Measurements from ENCODE around the gene PDXP.
"Not testable (repeated sequence)": the region's sequence is repeated elsewhere in the genome, so short reads cannot be mapped to it uniquely, and the experiment has no call there.

The PDXP gene

DNA sequence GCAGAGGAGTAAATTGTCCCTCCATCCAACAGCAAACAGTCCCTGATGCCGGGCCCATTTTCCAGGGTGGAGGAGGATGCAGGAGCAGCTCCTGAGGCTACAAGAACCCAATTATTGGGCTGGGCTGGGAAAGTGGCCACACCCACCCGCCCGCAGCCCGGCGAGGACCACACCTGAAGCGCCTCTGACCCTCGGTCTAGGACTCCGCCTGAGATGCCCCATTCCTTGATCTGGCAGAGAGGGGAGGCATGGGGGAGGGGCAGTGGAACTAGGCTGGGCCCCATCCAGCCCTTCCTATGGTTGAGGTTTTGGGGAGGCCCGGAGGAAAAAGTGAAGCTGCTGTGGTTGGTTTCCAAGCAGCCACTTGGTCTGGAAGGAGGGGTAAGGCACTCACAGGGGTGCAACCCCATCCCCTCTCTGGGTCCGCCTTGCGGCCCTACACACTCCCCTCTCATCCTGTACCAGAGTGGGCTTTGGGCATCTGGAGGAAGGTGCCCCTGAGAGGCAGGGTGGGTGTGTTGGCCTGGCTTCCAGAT is 14.5 kb downstream of the PDXP start:
- no peak for DNase-seq (ENCODE audit: low read depth in 1 of 2, low spot score in 1 of 2)

DNA sequence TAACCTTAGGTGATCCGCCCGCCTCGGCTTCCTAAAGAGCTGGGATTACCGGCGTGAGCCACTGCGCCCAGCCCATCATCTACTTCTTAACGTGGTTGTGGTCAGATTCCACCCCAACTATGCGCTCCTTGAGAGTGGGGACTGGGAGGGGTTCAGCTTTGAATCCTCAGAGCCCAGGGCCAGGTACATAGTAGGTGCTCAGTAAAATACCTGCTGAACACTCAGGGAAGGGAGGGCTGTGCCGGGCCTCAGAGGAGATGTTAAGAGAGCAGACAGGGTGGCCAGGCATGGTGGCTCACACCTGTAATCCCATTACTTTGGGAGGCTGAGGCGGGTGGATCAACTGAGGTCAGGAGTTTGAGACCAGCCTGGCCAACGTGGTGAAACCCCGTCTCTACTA is 15.7 kb downstream of the PDXP start:
- DNase-seq (ENCODE audit: low read depth in 1 of 2, low spot score in 1 of 2), result no peak

- DNase-seq (ENCODE audit: low read depth in 1 of 2, low spot score in 1 of 2), result peak; percentile 27 to 45
Measured at GRCh38 chr22:37674951-37675929, 16.7 kb downstream of the PDXP start, which contains the start of gene LGALS1. Gene LGALS1 (plus strand): TSS chr22:37675636. CDS start chr22:37675703, 67 bp downstream.

DNA sequence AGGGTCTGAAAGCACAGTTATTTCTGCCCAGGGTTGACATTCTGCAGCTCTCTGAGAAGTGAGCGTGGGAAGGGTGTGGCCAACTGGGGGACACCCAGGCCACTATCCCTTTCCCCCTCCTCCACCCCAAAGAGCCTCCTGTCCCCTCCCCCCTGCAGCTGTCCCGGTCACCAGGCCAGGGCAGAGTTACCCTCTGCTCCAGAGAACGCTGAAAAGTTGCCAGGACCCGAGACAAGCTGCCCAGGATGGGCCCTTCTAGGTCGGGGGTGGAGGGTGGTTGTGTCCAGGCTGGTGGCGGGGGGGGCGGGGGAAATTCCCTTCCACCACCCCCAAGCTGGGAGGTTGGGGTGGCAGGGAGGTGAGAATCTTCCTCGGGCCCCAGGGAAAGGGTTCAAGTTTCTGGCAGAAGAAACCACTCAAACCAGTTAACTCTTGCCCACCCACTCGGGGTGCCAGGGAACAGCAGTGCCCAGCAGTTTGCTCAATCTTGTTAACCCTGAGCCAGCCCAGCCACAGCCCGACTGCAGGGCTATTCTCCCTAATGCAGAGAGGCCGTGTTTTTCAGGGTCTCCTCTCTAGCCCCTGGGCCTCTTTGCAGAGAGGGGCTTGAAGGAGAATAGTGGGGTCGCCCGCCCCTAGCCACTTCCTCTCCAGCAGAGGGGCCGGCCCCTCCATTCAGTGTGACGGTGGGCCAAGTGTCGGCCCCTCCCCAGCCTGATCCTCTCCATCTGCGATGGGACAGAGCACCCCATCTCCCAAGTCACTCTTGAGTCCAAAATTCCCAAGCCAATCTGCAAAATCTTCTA is 17.6 kb downstream of the PDXP start:
- no peak for DNase-seq (ENCODE audit: low read depth in 1 of 2, low spot score in 1 of 2)

DNA sequence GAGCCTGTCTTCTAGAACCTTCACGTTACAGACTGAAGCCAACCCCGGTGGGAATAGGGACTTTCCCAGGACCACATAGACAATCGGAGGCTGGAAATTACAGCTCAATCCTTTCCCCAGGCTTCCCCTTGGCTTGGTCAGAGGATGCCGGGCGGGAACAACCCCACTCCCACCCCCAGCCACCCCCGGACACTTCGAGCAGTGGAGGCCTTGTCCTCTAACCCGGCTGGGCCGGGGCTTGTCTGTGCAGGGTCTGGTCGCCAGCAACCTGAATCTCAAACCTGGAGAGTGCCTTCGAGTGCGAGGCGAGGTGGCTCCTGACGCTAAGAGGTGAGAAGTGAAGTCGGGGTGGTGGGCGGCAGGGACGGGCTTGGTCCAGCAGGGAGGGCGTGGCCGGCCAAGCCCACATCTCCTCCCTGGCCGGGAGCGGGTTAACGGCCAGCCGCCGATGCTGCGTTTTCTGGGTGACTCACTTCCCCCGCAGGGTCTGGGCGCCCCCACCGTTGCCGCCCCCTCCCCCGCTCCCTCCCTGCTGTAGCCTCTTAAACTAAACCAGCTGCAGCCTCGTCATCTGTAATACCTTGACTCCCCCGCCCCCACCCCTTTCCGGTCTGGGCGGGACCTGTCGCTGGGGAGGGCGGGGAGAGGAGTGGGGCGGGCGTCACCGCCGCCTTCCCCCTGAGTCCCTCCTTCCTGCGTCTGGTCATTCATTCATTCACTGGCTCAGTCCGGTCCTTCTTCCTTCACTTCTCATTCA is 18.4 kb downstream of the PDXP start:
- peak; percentile 86 to 90 for DNase-seq (ENCODE audit: low read depth in 1 of 2, low spot score in 1 of 2)

DNA sequence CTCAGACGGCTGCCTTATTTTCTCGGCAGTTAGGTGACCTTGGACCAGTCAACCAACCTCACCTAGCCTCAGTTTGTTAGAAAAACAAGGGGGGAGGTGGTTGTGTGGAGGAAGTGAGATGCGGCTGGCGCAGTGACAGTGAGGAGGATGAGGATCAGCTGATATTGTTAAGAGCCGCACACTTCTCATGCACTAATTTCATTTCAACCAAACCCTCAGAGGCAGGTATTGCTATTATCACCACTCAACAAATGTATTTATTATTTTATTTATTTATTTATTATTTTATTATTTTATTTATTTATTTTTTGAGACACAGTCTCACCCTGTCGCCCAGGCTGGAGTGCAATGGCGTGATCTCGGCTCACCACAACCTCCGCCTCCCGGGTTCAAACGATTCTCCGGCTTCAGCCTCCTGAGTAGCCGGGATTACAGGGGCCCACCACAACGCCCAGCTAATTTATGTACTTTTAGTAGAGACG is 19.0 kb downstream of the PDXP start:
- DNase-seq (ENCODE audit: low read depth in 1 of 2, low spot score in 1 of 2), result no peak

DNA sequence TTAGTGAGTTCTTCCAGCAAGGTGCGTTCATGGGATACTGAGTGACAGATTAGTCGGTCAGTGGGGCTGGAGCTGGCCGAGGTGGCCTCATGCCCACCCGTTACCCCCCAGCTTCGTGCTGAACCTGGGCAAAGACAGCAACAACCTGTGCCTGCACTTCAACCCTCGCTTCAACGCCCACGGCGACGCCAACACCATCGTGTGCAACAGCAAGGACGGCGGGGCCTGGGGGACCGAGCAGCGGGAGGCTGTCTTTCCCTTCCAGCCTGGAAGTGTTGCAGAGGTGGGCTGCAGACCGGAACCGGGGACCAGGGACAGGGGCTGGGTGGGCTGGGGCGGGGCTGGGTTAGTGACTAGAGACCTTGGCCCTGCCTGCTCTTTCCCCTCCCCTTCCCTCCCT is 19.8 kb downstream of the PDXP start:
- no peak for DNase-seq (ENCODE audit: low read depth in 1 of 2, low spot score in 1 of 2)

DNA sequence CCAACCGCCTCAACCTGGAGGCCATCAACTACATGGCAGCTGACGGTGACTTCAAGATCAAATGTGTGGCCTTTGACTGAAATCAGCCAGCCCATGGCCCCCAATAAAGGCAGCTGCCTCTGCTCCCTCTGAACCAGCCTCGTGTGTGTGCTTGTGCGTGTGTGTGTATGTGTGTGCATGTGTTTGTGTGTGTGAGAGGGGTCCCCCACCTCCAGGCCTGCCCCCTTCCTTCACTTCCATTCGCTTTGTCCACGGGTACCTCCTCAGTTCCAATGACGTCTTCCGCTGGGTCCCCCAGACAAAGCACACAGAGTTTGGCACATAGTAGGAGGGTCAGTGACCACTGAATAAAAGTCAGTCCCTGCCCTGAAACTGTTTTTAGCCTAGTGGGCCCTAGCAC is 21.1 kb downstream of the PDXP start:
- DNase-seq (ENCODE audit: low read depth in 1 of 2, low spot score in 1 of 2), result no peak

DNA sequence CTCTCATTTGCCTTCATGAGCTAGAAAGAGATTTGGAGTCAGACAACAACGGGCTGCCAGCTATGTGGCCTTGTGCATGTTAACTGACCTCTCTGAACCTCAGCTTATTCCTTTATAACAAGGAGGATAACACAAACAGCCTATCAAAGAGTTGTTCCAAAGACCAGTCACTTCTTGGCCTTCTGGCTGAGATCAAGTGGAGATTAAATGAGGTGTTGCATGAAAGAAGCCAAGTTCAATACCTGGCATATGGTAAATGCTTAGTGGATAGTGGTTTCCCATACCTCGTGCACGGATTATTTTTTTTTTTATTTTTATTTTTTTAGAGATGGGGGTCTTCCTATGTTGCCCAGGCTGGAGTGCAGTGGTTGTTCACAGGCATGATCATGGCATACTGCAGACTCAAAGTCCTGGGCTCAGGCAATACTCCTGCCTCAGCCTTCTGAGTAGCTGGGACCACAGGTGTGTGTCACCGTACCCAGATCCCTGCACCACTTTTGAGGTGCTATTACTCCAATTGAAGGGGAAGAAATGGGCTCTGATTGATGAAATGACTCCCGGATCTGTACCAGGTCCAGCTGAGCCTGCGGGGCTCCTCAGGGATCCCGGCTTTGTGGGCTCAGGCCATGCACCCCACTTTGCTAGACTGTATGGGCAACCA is 21.8 kb downstream of the PDXP start:
- no peak for DNase-seq (ENCODE audit: low read depth in 1 of 2, low spot score in 1 of 2)

GRCh38 chr22:37681001-37681424 is 22.5 kb downstream of the PDXP start:
- DNase-seq (ENCODE audit: low read depth in 1 of 2, low spot score in 1 of 2), result no peak

DNA sequence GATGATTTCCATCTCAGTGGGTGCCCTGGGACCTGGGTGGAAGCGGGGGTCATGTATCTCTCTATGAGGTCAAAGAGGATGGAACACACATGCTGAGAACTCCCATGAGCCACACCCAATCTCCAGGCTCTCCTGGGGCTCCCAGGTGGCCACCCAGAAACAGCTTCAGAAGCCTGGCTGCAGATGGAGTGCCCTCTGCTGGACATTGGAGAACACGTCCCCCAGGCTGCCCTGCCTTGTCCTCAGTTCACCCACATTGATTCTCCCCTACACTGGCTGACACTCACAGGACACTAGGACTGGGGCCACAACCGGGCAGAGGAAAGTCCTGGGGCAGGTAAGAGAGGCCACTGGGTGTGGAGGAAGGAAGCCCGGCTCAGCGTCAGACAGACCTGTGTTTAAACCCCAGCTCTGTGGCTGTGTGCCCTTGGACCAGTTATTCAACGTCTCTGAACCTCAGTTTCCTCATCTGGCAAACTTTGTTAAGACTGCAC is 23.1 kb downstream of the PDXP start:
- peak; percentile 47 to 55 for DNase-seq (ENCODE audit: low read depth in 1 of 2, low spot score in 1 of 2)

DNA sequence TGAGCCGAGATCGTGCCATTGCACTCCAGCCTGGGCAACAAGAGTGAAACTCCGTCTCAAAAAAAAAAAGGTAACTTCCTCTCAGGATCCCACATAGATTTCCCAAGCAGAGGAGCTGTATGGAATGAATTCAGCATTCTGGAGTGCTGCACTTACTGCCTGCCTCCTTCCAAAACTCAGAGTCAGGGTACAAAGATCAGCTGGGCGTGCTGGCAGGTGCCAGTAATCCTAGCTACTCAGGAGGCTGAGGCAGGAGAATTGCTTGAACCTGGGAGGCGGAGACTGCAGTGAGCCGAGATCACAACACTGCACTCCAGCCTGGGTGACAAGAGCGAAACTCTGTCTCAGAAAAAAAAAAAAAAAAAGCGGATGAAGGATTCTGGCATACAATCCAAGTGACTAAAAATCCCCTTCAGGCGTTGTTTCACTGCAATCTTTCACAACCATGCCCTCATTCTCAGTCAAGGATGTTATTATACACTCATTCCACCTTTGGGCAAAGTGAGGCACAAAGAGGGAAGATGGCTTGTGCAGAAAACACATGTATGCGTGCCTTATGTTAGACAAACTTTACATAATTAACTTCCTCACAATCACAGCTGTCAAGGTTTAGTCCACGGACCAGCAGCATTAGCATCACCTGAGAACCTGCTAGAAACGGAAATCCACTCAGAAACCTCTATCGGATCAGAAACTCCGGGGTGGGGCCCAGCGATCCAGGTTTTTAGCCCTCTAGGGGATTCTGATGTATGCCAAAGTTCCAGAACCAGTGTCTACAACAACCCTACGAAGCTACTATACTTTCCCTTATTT is 26.5 kb downstream of the PDXP start:
- DNase-seq (ENCODE audit: low read depth in 1 of 2, low spot score in 1 of 2), result no peak

DNA sequence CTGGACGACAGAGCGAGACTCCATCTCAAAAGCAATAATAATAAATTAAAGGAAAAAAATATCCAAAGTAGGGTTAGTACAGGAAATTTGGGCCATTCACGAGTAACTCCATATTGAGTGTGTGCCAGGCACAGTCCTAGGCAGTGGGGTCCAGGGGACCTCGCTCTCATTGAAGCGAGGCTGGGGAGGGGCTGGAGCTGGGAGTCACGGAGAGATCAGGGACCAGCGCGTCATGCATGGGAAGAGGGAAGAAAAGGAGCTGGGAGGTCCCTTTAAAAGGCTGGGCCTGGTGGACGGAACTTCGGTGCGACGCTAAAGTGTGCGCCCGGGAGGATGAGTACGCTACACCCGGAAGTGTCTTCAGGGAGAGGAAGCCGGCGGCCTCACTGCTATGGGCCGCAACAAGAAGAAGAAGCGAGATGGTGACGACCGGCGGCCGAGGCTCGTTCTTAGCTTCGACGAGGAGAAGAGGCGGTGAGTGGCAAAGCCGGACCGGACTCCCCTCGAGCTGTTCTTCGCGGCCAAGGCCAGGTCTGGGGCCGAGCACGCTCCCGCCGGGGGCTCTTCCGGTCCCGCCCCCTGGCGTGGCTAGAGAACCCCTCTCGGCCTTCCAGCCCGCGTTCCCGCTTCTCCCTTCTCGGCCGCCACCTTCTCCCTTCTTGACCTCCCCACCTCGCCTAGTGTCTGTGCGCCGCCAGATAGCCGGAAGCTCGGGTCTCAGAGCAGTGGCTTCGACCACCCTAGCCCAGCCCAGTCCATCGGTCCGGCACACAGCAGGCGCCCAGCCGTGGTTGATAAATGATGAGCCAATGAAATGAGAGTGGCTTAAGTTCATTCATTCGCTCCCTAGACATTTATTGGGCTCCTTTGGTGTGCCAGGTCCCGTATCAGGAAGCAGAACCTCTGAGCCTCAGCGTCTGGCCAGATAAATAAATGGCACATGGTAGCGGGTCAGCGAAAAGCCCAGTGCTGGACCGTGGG is 27.8 kb downstream of the PDXP start, which contains the start of gene NOL12:
Gene NOL12 (plus strand): TSS at position 342 of the 981 bp plus-strand sequence. CDS start 50 bp downstream, at position 392.
- DNase-seq (ENCODE audit: low read depth in 1 of 2, low spot score in 1 of 2), result peak; percentile 61 to 64

DNA sequence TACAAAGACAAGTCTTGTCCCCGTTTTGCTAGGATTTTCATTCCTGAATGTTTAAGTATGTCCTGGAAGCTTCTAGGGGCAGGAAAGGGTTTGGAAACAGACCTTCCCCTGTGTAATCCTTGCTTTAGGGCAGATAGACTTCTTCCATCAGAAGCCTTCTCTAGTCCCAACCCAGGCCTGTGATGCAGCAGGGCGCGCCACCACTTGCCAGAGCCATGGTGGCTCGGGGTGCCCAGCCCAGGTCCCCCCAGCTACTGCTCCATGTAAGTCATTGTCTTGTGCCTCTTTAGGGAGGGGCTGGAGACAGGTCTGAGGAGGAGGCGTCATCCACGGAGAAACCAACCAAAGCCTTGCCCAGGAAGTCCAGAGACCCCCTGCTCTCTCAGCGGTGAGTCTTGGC is 31.9 kb downstream of the PDXP start:
- DNase-seq (ENCODE audit: low read depth in 1 of 2, low spot score in 1 of 2), result no peak

DNA sequence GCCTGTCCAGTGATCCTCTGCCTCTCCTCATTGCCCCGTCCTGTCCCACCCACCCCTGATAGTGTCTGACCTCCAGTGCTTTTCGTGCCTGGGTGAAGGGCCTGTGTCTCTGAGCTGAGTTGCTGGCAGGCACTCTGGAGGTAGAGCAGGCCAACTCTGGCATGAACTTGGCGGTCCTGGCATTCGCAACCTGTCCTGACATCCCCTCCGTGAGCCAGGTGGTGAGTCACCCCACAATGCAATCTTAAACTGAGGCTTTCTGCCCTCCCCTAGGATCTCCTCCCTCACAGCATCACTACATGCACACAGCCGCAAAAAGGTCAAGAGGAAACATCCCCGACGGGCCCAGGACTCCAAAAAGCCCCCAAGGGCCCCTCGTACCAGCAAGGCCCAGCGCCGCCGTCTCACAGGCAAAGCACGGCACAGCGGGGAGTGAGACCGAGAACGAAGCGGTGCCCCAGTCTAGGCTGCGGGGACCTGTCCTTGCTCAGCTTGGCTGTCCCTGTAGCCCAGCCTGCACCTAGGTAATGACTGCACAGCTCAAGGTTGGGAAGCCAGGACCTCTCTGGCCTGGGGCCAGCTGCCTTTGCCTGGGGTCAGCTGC is 32.5 kb downstream of the PDXP start:
- no peak for DNase-seq (ENCODE audit: low read depth in 1 of 2, low spot score in 1 of 2)

DNA sequence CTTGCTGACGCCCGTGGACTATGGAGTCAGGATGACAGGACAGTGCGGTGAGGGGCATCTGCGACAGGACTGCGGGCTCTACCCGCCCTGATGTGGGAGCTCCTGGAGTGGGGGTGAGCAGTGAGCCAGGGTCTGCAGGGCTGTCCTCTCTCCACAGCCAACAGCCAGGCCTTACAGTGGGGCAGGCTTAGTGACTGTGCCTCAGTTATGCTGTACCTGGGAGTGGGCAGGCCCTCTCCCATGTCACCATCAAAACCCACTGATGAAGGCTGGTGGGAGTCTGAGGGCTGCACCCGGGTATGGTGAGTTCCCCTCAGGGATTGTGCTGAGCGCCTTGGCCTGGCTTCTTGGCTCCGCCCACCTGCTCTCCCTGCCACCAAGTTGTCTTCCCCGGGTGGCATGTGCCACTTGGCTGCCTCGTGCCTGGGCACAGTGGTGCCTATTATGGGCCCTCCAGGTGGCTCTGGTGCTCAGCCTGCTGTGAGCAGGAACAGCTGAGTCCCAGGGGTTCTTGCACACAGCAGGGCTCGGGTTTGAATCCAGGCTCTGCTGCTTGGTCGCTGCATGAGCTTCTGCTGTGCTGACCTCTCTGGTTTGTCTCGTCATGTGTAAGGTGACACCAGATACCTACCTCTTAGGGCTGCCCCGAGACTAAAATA is 34.2 kb downstream of the PDXP start:
- DNase-seq (ENCODE audit: low read depth in 1 of 2, low spot score in 1 of 2), result no peak

DNA sequence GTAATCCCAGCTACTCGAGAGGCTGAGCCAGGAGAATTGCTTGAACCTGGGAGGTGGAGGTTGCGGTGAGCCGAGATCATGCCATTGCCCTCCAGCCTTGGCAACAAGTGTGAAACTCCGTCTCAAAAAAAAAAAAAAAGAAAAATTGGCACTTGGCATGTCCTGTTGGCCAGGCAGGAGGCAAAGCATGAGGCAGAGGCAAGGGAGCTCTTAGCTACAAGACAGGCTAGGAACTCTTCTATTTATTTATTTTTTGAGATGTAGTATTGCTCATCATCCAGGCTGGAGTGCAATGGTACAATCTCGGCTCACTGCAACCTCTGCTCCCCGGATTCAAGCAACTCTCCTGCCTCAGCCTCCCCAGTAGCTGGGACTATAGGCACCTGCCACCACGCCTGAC is 35.6 kb downstream of the PDXP start:
- not testable (repeated sequence) for DNase-seq (ENCODE audit: low read depth in 1 of 2, low spot score in 1 of 2)

Data from activated T-helper 1 cell treated with anti-CD3 and anti-CD28 coated beads, Interleukin-2, amount 50 U/mL, for 16 hours (primary cell).